NCI-H1436 treated with DMSO at 0.1 percent for 48 hours (cell line): Measurements from ENCODE around the gene CCDC38.
"Not testable (repeated sequence)": the region's sequence is repeated elsewhere in the genome, so short reads cannot be mapped to it uniquely, and the experiment has no call there.

Experiments used
- DNase-seq: peaks from one replicate; lab custom pipeline; 2025; lab: John Stamatoyannopoulos, UW

Gene CCDC38

DNA sequence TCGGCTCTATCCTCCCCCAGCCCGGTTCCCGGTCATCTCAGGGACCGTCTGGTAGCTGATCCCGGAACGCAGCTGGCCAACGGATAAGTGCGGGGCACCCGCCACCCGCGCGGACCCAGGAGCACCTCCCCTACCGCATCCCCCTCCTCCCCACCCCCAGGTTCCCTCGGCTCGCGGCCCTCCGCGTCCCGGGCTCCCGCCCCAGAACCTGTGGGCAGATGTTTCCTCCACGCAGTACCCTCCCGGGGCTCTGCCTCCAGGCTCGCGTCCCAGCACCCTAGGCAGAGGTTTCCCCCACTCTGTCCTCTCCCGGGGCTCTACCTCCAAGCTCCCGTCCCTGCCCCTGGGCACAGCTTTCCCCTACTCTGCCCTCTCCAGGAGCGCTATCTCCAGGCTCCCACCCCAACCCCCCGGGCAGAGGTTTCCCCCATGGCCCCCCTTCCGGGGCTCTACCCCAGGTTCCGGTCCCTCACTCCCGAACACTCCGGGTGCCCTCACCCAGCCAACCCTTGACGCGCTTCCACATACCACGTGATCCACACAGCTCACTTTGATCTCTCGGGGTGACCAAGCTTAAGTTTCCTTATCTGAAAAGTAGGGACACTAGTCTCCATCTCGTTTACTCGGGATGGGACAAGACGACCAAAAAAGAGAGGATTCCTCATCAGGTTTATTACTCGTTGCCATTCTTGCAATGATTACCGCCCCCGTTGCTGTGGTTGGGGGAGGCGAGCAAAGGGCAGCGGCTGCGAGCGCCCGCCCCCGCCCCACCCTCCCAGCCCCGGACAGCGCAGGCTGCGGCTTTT is at the start of gene CCDC38:
Gene CCDC38 (minus strand): TSS at position 91 of the 806 bp plus-strand sequence. CDS start 6,105 bp downstream, outside the sequence.
- no peak for DNase-seq

DNA sequence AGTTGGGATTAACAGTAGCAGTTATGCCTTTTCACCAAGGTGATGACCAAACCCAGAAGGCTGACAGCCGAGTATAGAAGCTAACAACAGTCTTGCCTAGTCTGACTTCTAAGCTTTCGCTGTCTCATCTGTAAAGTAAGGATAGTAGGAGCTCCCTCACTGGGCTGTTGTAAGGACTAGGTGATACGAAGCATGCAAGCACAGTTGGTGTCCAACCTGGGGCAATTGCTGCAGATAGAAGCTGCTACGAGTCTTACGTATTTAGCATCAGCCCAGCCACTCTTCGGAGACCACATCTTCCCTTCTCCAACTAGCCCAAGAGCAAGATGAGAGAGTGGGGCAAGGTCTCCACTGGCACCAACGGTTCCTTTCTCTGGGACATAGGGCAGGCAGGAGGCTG is 47.7 kb upstream of the CCDC38 start:
- no peak for DNase-seq

DNA sequence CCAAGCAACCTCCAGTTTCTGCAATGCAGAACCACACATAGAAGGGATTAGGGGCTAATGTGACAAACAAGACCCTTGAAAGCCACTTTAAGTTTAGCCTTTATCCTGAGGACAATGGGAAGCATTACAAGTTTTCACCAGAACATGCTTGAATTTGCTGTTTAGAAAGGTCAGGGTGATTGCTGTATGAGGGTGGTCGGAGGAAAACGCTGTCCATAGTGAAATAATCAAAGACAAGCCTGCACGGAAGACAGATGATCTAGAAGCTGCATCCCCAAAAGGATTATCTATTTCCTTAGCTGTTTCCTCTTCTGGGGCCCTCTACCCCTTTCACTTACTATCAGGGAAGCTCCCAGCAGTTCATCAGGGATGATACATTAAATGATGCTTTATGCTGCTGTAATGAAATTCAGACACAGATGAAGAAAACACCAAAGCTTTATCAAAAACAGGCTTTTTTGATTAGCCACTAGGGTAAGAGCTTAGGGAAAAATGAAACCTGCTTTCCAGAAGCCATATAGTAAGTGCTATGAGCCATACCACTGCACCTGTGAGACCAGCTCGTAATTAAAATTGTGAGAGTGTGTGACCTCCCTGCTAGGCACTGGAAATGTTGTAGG is 47.2 kb upstream of the CCDC38 start:
- no peak for DNase-seq

DNA sequence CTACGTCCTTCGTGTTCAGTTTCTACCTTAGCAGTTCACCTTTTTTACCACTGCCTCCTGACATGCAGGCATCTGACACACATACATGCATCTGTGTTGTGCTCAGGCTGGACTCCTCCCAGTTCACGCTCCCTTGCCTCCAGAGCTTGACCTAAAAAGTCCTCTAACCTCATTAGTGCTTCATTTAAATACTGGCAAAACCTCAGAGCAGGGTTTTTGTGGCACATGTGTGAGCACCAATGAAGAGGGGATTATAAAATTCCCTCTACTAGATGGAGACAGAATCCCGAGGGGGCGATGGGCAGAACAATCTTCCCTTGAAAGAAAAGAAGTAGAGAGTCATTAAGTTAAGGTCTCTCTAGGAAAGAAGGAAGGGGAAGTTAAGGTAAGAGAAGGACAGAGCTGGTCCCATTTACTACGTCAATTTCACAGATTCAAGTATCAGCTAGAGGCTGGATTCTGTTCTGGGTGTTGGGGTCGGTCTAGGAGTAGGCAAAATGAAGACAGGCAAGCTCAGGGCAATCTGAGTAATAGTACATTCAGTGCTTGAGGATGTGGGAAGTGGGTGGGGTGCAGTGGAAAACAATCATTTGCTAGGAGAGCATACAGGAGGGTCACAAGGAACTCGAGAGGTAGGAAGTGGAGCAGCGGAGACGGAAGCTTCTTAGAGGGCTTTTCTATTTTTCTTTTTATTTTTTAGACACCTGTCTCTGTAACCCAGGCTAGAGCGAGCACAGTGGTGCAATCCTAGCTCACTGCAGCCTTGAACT is 46.3 kb upstream of the CCDC38 start:
- no peak for DNase-seq

DNA sequence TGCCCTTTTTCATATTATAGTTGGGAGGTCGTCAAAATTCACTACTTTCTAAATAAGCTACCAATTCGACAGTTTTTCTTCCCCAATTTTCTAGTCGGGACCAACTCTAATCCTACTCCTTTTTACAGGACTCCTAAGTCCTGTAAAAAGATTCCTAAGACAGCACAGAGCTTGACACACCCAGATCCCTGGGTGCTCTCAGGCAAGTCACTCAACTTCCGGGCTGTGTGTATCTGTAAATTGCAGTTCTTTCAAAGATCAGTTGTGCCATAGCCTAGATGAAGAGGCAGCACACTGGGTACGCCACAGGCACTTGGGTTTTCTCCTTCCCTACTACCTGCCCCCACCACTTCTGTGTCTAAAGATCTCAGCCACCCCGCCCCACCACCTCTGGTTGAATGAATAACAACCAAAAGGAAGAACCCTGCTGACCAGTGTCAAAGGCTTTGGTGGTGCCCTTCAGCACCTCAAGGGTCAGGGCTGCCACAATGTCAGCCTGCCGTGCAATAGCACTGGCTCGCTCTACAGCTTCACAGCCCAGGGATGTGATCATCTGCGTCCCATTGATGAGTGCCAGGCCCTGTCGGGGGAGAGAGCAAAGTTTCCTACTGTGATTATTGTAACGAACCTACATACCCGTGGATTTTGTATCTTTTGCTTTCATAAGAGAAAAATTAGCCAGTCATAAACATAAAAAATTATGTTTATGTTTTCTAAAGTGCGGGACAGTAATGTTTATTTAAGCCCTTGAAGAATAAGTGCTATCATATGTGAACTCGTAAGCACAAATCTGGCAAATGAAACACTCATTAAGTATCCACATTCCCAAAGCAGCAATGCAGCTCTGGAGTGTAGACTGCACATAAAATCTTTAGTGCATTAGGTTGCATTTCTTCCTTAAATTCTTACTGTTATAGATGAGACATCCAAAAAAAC is 44.5 kb upstream of the CCDC38 start:
- no peak for DNase-seq

DNA sequence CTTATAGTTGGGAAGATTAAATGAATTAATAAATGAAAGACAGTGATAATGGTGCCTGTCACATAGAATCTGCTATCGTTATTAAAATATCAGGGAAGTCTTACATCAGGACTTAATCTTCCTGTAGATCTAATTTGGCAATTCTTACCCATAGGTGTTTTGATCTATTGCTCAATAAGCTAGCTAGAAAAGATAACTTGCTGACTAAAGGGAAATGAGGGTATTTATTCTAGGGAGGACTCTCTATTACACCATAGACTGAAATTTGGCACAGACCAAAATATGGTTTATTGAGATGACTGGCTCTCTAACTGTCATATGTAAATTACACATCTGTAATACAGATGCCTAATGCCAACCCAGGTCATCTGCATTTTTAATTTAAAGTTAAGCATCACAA is 42.3 kb upstream of the CCDC38 start:
- no peak for DNase-seq

DNA sequence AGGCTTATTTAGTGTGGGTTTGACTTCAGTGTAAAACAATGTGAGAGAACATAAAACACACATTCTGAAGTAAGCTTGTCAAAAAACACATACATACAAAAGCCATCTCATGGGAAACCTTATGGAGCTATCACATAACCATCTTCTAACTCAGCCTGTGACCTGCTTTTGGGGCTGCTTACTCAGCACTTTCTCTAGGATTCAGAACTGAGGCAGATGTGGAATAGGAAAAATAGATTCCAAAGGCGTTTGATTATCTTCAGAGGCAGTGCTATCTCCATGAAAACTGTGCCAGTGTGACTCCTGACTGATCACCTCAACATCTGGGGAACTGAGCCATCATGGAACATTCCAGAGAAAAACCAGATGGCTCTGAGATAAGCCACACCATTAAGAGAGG is 40.2 kb upstream of the CCDC38 start:
- DNase-seq, result no peak

DNA sequence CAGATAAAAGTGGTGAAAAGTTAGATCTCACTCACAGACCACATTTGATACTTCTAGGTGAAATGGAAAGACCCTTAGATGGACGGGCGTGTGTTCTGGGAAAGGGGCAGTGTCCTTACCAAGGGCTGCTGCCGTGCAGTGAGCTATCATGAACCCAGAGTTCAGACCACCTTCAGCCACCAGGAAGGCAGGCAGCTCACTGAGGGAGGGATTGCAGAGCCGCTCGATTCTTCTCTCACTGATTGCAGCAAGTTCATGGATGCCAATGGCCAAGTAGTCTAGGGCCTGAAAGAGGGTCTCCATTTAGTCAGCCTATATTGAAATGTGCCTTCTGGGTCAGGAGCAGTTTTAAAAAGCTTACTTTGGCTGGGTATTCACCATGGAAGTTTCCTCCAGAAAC is 38.0 kb upstream of the CCDC38 start:
- no peak for DNase-seq

DNA sequence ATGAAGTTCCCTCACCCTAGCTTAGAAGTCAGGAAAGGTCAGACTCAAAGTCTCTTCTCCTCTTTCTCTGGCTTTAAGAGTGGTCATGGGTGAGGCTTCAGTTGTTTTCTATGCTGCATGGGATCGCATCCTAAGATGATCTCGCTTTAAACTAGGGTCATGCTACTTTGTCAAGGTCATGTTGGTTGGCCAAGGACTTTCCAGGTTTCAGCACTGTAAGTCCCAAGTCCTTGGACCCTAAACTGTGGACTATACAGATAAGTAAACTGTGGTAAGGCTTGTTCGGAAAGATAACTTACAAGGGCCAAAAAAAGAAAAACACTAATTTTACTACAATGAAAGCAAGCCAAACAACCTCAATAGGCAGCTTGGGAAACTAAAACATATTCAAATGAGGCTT is 36.4 kb upstream of the CCDC38 start:
- no peak for DNase-seq

DNA sequence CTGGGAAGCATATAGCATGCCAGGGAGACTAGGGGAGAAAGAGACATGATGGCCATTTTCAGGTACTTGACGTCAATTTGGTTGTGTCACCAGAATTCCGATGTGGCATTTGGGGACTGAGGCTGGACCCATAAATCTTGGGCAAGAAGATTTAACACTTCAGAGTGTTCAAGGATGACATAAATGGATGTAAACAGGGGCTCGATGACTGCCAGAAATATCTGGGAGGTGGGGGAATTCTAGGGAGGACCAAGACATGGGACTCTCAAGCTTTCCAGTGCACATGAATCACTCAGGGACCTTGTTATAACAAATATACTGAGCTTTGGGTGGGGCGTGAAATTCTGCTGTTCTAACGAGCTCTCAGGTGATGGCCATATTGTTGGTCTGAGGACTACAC is 35.9 kb upstream of the CCDC38 start:
- DNase-seq, result no peak

DNA sequence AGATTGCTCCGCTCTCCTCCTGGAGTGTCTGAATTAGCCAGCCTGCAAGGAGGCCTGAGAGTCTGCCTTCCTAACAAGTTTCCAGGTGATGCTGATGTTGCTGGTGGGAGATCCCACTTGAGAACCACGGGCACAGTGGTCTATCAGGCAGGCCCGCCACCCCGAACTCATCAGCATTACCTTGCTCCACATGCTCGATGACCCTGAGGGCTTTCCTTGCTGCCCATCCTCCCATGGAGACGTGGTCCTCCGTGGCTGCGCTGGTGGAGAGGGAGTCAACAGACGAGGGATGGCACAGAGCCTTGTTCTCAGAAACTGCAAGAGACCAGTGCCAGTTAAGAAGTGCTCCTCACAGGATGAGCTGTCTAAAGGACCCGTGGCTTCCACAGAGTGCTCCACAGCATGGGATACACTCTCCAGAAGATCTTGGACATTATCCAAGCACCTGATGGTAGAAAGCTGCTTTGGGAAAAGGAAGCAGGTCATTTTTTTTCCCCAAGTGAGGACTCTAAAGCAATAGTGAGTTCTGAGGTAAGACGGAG is 35.4 kb upstream of the CCDC38 start:
- DNase-seq, result no peak

DNA sequence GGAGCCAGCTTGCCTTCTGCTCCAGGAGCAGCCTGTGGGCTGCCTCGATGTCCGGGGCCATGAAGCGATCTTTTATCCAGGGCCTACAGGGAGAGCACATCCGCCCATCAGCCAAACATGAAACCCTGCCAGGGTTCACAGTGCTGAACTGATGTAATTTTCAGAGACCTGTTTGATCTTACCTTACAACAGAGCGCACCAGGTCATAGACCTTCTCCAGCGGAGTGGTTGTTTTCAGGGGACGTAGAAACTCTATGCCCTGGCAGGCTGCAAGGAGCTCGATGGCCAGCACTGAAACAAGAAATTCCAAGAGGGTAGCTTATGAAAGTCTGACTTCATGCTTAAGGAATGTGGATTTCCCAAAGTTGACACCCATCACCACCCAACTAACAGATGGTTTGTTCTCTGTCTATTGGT is 34.0 kb upstream of the CCDC38 start:
- no peak for DNase-seq

DNA sequence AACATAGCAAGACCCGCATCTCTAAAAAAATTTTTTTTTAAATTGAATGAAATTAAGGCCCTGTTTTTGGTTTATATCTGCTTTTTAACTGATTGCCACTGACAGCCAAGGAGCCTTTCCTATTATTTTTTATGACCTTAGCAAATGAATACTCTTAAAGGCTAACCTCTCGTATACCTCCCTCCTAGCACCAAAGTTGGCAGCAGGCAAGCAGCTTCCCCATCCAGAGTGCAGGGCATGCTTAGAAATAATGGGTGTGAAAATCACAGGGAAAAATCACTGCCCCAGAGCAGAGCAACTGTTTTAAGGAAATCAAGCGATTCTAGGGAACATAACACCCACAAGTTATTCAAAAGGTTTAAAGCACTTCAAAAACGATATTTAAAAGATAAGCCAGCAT is 33.1 kb upstream of the CCDC38 start:
- no peak for DNase-seq

DNA sequence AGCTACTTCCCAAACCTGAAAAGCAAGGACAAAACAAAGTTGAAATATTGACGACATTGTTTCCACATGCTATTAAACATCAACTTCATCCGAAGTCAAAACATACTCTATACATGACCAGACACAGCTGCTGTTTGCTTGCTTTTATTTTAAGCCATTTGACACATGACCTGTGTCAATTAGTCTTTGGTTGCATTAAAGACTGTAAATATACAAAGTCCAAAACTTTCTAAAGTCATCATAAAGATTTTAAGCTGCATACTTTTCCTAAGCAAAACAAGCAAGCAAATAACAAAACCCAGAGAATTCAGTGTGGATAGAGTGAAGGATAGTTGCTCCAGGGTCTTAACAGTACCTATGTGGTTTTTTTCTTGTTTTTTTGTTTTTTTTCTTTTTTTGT is 31.9 kb upstream of the CCDC38 start:
- DNase-seq, result no peak

DNA sequence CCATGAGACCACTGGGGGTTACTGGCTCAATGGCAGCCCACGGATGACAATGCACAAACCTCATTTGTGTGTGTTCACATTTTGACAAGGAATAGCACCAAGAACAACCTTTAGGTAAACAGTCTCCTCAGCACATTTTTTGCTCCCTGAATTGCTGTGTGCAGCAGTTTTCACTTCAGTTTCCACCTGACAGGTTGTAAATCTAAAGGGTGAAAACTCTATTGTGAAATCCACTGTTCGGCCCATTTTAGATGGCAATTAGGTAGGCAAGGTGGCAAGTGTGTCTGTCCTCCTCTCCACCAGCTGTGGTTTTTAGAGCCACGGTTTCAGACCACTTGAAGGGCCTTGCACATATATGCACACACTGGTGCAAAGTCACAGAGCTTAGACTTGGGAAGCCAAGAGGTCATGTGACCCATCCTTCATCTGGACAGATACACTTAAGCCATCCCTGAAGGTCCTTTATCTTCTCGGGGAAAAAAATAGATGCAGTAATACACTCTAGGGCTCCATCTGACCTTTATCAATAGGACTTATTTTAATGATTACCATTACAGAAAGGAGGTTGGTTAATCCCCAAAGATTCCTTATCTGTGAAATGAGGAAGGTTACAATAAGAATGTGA is 30.5 kb upstream of the CCDC38 start:
- no peak for DNase-seq

DNA sequence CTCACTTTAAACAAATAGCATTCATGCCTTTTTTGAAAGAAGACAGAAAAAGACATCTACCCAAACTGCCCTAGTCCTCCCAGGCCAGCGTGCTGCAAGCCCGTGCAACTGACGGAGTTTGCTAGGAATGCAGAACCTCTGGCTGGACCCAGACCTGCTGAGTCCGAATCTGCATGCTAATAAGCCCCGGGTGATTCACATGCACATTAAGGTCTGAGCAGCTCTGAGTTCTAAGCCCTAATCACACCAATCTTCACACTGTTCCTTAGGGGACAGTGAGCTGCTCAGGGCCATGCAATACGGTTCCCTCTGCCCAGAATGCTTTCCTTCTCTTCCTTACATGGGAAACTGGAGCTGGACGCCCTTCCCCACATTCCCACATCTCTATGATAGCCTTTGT is 28.5 kb upstream of the CCDC38 start:
- DNase-seq, result no peak

DNA sequence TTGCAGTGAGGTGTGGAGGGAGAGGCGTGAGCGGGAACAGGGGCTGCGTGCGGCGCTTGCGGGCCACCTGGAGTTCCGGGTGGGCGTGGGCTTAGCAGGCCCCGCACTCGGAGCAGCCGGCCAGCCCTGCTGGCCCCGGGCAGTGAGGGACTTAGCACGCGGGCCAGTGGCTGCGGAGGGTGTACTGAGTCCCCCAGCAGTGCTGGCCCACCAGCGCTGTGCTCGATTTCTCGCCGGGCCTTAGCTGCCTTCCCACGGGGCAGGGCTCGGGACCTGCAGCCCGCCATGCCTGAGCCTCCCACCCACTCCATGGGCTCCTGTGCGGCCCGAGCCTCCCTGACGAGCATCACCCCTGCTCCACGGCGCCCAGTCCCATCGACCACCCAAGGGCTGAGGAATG is 26.7 kb upstream of the CCDC38 start:
- DNase-seq, result not testable (repeated sequence)

DNA sequence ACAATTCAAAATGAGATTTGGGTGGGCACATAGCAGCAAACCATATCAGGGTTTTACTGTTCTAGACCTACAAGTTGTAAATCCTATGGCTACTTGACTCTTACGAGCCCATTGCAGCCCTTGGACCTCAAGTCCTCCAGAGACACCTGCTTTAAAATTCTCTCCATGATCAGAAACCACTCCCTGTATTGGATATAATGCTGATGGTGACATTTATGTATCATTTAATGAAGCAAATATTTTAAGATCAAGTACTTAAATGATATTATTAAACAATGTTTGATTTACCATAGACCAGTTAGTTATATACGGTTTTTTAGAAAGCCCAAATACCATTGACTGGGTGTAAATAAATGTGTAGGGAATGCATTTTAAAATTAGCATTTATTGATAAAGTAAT is 24.9 kb upstream of the CCDC38 start:
- DNase-seq, result no peak

DNA sequence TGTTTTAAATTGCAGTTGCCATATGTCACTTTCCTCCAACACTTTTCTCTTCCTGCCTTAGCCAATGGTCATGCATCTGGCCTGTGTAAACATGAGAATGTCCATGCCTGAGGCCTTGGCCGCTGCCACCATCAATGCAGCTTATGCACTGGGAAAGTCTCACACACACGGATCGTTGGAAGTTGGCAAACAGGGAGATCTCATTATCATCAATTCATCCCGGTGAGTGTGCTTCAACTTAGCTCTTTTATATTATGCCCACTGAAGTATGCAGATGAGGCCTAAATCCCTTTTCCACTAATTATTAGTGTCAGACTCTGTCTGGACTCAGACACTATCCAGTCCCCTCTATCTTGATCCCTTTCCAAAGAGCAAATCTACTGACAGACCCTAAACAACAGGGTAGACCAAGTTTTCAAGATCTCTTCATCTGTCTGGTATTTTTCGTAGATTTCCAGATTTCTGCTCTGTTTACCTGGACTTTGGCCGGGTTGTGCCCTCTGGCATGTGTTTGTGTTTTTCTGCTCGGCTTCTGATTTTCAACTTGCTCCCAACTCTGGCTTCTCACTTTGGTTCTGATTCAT is 24.0 kb upstream of the CCDC38 start:
- DNase-seq, result no peak

DNA sequence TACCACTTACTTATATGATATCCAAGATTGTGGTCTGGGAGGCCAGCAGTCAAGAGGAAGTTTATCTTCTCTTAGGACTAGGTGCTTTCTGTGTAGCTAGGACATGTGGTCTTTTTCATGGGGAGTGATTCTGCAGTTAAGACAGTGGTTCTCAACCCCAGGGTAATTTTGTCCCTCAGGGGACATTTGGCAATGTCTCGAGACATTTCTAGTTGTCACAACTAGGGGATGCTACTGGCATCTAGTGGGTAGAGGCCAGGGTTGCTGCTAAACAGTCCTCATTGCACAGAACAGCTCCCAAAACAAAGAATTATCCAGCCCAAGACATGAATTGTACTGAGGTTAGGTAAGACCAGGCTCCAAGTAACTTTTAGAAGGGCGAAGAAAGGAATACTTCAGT is 20.7 kb upstream of the CCDC38 start:
- no peak for DNase-seq

DNA sequence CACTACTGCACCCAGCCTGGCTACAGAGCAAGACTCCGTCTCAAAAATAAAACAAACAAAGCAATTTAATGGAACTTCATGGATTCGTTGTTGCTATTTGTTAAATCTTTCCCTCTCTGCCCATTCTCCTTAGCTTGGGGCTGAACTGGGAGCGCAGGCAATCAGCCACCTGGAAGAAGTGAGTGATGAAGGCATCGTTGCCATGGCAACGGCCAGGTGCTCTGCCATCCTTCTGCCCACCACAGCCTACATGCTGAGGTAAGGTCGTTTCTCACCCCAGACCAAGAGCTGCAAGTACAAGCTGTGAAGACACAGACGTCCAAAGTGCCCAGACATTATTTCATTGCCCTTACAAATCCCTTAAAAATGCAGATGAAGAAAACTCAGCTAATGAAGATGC is 19.8 kb upstream of the CCDC38 start:
- DNase-seq, result no peak
